Heart left ventricle (tissue), 13 donors: ENCODE data around the gene POU2AF2.

Experiments used
- CTCF ChIP-seq, 12 donors: fragments of 200-600 bp; sonication (generic) in 4 of 12; IDR thresholded peaks; one replicate each; pipeline versions ENCODE4 v1.5.0 to v1.8.0; 2018 to 2022; ENCODE audit warnings: antibody characterized with exemption in 12 of 12, mild to moderate bottlenecking in 5 of 12
- POLR2A ChIP-seq, 2 donors: fragments of 450-650 bp; IDR thresholded peaks; one replicate each; pipeline ENCODE4 v1.6.1; 2017; ENCODE audit warnings: antibody characterized with exemption in 2 of 2, mild to moderate bottlenecking in 2 of 2, moderate library complexity in 2 of 2
- donor health status: ischemic (EF 13 %, LVEDD 7.1; RV severe dilation, severe dysfunction).
- donor health status: DM: no; HTN: yes; CAD: no.
- donor health status: DM: no; HTN: no; CAD: no.
- donor health status: ischemic (EF 25% LVEDD 6.9; RV normal size, moderate dysfunction).
- donor health status: ischemic (EF 25% LVEDD 5.7; RV mildly dilated, moderate dysfunction).
- donor health status: ischemic (EF 35%, LVEDD 5.7; RV mildly dilated, moderate dysfunction).
- donor health status: nonischemic (EF 11% LVEDD 7.7; RV severe dilation, severe dysfunction).
- donor health status: DM: yes; HTN: yes; CAD: no.
- donor health status: PGD.
- donor health status: ischemic (EF 29% LVEDD 5.4; RV normal size, mild dysfunction).
- donor health status: nonischemic (EF 23%, LVEDD 6.1; RV moderate dilation, normal function).

GRCh38 chr11:111236383-111236782 lies 9.1 kb upstream of the POU2AF2 start:
- TF ChIP-seq CTCF (IDR thresholded peaks at IDR 0.05) (no peak), POLR2A (IDR thresholded peaks at IDR 0.05) (no peak)
